ENCODE data around the gene MFRP.
"Not testable (repeated sequence)": the region's sequence is repeated elsewhere in the genome, so short reads cannot be mapped to it uniquely, and the experiment has no call there.

The MFRP gene

DNA sequence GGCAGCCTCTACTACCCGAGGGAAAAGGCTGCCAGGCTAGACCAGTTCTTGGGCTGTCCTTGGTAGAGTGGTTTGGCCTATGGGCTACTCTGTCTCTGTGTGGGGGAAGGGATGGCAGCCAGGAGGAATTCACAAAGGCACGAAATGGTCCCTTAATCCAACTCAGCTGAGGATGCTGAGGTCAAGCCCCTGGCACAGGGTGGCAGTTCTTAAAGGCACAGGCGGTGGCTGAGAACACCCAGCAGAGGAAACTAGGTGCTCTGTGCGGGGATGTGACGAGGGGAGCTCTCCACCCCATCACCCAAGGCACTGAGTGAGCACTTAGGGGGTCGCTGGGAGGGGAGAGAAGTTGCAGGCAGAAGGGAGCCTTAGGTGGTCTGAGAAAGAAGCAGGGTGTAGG lies at the start of gene MFRP:
Gene MFRP (minus strand): TSS at position 101 of the 400 bp plus-strand sequence. CDS start 192 bp downstream, outside the sequence.
- no peak for DNase-seq

GRCh38 chr11:119391275-119391674 lies 44.8 kb upstream of the MFRP start:
- no peak for DNase-seq

DNA sequence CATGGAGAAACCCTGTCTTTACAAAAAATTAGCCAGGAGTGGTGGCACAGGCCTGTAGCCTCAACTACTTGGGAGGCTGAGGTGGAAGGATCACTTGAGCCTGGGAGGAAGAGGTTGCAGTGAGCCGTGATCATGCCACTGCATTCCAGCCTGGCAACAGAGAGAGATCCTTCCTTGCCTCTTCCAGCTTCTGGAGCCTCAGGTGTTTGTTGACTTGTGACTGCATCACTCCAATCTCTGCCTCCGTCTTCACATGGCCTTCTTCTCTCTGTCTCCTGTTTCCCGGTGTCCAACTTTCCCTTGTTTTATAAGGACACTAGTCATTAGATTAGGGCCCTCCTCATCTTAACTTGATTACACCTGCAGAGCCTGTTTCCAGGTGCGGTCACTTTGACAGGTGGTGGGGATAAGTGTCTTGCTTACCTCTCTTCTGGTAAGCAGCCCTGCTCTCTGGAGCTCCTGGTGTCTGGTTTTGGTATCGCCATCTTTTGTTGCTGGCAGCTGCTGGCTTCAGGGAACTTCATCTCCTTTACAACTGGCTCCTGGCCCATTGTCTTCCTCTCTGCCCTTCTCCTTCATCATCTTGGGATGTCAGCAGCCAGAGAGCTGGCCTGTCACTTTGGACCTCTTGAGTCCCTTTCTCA lies 43.2 kb upstream of the MFRP start:
- peak in 1 of 2 experiments; percentile 25 for DNase-seq

DNA sequence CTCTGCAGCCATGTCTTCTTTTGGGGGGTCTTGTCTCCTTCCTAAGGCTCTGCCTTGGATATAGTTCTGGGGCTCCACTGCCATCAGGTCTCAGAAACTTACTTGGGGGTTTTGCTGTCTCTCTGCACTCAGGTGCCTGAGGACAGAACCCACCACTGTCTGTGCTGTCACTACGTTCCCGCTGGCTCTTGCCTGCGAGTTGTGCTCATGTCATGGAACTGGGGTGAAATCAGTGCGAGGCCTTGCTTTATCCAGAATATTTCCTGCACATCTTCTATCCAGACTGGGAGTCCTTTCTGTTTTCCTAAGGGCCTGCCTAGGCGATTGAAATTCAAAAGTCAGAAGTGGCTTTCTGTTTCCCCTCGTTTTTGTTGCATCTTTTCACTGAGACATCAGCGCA lies 41.6 kb upstream of the MFRP start:
- DNase-seq, result no peak

GRCh38 chr11:119384332-119384731 lies 37.8 kb upstream of the MFRP start:
- DNase-seq, result no peak

DNA sequence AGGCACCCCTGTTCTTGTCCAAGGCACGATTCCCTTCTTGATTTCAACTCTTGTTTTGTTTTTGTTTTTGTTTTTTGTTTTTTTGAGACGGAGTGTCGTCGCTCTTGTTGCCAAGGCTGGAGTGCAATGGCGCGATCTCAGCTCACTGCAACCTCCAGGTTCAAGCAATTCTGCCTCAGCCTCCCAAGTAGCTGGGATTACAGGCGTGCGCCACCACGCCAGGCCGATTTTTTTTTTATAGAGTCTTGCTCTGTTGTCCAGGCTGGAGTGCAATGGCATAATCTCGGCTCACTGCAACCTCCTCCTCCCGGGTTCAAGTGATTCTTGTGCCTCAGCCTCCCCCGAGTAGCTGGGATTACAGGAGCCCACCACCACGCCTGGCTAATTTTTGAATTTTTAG lies 36.0 kb upstream of the MFRP start:
- not testable (repeated sequence) for DNase-seq

DNA sequence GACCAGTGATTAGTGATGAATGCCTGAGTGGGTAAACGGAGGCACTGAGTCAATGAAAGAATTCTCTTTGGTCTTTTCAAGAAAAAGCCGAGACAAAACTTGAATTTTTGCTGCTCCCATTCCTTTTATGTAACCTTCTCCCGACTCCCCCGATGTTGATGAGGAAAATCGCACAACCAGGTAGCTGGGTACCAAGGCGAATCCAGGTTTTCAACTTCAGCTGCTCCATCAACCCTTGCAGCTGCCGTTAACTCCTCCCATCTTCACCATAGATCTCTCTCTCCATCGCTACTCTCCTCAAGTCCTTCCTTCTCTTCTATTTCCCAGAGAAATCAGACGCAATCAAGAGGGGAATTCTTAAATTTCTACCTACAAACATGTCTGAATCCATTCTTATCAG lies 35.6 kb upstream of the MFRP start:
- no peak for DNase-seq

GRCh38 chr11:119381181-119381988 lies 34.9 kb upstream of the MFRP start, which contains the start of gene USP2:
TSS of gene USP2 (minus strand) at chr11:119381690. CDS start at chr11:119373480, 8,210 bp downstream.
- peak; percentile 95 to 97 for DNase-seq

- DNase-seq, result no peak
Measured at GRCh38 chr11:119380827-119381180, 34.3 kb upstream of the MFRP start.

GRCh38 chr11:119380160-119380826 lies 33.8 kb upstream of the MFRP start:
- DNase-seq, result no peak

GRCh38 chr11:119378851-119379465 lies 32.5 kb upstream of the MFRP start:
- no peak for DNase-seq

- DNase-seq, result no peak
Measured at GRCh38 chr11:119377961-119378667, 31.6 kb upstream of the MFRP start.

DNA sequence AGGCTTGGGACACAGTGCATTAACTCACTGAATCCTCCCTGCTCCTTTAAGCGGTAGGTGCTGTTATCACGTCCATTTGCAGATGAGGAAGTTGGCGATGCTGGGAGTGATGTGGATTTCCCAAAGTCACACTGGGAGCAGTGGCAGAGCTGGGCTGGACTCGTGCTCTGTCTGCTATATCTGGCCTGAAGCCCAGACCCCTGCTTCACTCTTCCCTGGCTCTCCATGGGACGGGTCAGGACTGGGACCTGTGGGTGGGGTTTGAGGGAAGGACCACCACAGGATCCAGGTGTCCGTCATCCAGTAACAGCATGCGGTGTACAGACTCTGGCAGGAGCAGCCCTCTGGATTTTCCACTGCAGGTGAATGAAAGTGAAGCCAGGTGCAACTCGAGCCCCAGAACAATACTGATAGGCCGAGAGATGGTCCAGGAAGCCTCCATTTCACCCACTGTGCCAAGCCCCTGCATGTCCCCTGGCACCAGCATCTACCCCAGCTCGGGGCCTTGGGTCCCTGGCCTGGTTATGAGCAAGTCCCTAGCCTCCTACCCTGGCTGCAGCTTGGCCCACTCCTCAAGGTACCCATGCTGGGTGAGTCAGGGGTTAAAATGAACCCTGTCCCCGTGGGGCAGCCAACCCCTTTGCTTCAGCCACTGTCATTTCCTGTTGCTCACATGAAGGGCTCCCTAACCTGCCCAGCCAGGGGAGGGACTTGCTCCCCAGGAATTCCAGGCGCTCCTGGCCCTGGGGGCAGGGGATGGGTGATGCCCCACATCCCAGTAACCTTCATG lies 30.8 kb upstream of the MFRP start:
- no peak for DNase-seq

DNA sequence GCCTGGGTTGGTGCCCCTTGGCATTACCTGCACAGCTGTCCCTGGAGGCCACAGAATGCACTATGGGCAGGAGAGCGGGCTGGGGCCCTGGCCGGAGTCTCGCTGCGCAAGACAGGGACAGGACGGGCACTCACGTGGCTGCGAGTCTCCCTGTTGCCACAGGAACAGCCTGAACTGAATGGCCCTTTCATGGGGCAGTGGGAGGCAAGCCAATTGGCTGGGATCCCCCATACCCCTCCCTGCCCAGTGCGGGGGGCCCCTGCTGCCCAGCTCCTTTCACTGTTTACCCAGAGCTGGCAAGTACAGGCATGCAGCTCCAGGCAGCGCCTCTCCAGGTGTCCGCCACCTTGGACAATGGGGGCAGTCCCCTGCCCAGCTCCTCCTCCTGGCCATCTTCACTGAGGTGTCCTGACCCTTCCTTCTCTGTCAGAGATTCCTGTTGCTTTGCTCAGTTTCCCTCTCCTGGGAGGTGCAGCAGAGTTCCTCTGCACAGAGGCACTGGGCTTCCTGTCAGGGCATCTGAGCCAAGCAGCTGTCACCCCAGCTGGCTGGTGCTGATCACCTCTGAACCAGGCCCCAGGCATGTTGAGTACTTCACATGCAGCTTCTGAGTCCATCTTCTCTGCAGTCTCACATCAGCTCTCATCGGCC lies 29.8 kb upstream of the MFRP start:
- DNase-seq, result peak in 1 of 2 experiments; percentile 76

DNA sequence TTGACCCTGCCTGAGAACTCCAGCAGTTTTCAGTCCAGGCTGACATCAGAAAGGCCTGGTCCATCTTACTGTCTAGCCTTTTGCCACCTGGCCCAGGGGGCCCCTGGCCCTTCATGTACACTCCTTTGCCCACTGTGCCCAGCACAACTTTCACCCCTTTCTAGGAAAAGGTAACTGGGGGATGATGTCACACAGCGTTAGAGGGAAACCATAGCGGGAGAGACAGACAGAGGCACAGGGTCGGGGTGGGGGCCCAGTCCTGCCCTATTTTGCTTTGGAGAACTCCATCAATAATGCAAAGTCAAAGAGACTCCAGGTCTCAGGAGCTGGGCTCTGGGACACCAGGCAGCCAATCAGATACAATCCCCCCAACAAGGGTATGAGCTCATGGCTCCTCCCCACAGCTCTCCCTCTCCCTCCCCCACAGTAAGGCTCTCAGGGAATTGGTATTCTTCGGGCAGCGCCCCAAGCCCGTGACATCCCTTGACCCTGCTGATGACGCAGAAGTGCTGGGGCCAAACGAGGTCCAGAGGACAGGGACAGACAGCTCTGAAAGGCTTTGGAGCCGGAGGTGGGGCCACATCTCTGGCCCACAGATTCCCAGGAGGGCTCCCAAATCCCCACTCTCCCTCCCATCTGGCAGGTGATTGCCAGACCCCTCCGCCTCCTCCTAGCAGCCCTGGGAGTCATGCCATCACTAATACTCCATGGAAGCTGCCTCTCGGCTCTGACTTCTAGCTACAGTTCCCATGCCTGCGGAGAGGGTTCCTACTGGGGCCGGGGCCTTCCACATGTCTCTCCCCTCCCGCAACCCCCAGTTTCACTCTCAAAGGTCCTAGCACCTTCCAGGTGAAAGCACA lies 29.1 kb upstream of the MFRP start:
- DNase-seq, result no peak

- DNase-seq, result no peak
Measured at GRCh38 chr11:119374632-119375336, 28.3 kb upstream of the MFRP start.

DNA sequence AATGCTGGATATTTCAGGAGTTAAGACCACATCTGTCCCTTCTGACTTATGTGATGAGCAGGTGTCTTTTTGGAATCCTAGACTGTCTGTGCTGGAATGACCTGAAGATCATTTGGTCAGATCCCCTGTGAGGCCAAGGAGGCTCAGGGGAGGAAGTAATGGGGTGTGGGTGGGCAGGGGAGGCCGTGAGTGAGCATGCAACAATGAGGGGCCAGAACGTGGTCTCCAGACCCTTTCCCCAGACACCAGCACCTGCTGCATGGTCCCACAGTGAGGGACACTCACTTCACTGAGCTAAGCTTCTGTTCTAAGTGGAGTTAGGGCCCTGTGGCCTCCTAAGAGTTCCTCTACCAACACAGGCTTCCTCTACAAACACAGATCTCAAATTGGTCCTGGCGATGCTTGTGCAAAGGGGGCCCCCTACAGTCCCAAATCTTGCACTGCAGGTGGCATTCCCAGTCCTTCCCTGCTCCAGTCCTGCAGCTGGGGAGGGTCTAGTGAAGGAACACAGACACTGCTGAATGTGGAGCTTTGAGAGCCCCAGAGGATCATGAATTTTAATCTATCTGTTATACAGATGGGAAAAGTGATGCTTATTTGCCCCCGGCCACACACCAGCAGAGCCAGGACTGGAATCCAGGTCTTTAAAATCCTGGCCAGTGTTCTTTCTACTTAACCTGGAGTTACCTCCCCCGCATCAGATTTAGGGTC lies 27.6 kb upstream of the MFRP start:
- DNase-seq, result peak; percentile 72

GRCh38 chr11:119373059-119373920 lies 26.8 kb upstream of the MFRP start:
- DNase-seq, result no peak

Data from NCI-H2081 (cell line).